ENCODE data around the gene RIMKLA.
A peak's percentile ranks its signal among the peaks of the same experiment; 100 is the strongest.

The RIMKLA gene

GRCh38 chr1:42430286-42431135 is 49.9 kb downstream of the RIMKLA start:
- DNase-seq: no peak

DNA sequence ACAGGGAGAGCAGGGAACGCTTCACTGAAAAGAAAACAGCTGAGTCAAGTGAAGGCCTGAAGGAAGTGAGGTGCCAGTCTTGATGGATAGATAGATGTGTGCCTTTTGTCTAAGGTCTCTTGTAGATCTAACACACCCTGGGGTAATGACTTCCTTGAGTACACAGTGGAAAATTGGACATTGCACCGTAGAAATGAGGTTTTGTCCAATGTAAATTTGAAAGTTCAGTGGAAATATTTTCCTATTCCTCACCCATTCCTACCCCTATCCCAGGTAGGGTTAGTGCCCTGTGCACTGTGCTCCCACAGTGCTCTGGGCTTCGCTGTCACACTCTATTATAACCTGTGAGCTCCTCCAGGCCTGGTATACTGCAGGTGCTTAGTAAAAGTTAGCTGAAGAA is 50.9 kb downstream of the RIMKLA start:
- DNase-seq: no peak

DNA sequence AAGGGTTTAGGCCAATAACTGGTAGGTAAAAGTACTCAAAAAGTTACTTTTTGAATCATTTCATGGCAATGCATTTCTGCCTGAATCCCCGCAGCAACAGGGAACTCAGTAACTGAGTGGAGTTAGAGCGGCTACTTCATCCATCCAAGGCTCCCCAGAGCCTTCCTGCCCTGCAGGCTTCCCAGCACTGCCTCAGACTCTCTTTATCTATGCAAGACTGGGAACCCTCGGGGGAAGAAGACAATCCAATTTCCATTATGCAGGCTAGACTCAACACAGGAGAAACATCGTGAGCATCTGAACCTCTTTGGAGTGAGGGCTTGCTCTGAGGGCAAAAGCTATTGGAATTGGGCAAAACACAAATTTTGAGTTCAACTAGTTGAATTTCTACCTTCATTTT is 52.1 kb downstream of the RIMKLA start:
- no peak for DNase-seq

GRCh38 chr1:42433369-42433768 is 52.8 kb downstream of the RIMKLA start:
- DNase-seq: no peak

DNA sequence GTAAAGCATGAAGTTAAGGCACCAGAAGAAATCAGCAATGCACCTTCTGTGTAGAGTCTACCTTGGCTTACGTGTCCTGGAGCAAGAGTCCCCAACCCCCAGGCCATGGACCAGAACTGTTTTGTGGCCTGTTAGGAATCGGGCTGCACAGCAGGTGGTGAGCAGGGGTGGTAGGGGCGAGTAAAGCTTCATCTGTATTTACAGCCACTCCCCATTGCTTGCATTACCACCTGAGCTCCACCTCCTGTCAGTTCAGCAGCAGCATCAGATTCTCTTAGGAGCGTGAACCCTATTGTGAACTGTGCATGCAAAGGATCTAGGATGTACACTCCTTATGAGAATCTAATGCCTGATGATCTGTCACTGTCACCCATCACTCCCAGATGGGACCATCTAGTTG is 53.7 kb downstream of the RIMKLA start:
- DNase-seq: no peak

- no peak for DNase-seq
These were observed 59.3 kb downstream of the RIMKLA start for GRCh38 chr1:42439940-42440339.

GRCh38 chr1:42442662-42443061 is 62.1 kb downstream of the RIMKLA start:
- DNase-seq: no peak

- no peak for DNase-seq
These were observed 68.7 kb downstream of the RIMKLA start for GRCh38 chr1:42449256-42449655.

DNA sequence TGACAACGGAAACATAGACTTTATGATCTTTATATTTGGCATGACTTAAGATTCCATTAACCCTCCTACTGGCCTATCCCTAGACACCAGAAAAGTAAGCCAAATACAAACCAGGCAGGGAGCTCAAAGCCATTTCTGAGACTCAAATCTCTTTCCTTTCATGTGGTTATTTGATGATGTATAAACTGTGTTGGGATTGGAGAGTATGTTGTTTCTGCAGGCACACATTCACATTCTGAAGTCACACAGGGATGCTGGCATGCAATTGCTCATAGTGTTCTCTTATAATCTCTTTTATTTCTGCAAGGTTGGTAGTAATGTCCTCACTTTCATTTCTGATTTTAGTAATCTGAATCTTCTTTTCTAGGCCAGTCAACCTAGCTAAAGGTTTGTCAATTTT is 69.5 kb downstream of the RIMKLA start:
- DNase-seq: no peak

GRCh38 chr1:42453386-42453785 is 72.8 kb downstream of the RIMKLA start:
- DNase-seq: no peak

- no peak for DNase-seq
These were observed 73.8 kb downstream of the RIMKLA start for GRCh38 chr1:42454403-42454802.

DNA sequence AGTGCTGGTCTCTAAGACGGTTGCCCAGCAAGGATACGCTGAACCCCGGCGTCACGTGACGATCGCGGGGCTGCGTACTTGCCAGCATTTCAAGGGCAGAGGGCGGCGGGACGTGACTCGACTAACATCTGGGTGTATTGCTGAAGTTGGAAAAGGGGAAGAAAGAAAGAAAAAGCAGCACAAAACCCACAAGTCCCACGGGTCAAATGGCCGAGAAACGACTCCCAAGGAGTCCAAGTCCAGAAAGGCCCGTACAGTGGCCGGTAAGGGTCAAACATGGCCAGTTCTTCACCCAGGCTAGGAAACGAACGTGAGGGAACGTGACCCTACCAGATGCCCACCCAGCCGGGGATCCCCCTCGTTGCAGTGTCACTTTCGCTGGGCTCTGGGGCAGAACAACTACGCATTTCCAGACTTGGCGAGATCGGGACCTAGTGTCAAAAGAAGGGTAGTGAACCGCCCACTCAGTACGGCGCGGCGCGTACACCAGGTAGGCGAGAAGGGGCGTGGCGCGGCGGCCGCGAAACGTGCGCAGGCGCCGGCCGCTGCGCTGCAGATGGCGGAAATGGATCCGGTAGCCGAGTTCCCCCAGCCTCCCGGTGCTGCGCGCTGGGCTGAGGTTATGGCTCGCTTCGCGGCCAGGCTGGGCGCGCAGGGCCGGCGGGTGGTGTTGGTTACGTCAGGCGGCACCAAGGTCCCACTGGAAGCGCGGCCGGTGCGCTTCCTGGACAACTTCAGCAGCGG is 75.6 kb downstream of the RIMKLA start, which contains the start of the genes PPCS and ZMYND12:
Gene PPCS (plus strand): TSS at position 534 of the 744 bp plus-strand sequence. CDS start 23 bp downstream, at position 557.
Gene ZMYND12 (minus strand): TSS at position 13 of the 744 bp plus-strand sequence. CDS start 25 bp downstream, outside the sequence.
- peak; percentile 85 for DNase-seq

GRCh38 chr1:42456754-42457089 is 76.1 kb downstream of the RIMKLA start:
- DNase-seq: no peak

- no peak for DNase-seq
These were observed 80.6 kb downstream of the RIMKLA start for GRCh38 chr1:42461196-42461595.

DNA sequence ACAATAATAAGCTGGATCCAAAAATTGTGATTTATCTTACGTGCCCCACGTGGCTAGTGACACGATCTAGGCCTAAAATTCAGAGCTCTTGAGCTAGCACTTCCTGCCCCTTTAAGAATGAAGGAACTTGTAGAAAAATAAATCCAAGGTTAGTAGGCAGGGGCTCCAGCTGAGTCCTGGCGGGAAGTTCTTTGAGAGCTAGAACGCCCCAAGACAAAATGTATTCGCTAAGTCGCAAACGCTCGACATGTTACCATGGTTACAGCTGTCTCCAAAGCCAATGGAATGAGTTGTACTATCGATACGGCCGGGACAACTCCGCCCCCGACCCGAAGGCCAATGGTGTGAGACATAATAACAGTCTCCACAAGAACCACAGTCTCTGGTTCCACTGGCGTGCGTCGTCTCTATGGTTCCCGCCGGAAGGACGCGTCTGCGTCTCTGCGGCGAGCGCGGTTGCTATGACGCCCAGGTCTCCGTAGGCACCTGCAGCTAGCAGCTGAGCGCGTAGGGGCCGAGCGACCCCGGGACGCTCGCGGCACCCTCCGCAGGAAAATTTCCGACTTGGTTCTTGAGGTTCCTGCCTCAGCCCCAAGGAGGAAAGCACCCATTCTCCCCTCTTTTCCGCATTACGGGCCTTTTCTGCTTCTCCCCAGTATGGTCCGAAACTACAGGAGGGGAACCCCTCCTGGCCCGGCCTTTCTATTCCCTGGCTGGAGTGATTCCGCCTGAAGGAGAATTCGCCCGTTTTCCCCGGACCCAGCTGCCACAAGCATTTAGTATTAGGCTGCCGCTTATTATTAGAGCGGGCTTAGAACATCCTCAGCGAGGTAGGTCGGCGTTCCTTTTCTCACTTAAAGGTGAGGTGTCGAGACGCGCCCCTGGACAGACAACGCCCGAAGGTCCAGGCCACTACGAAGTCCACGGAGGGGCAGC is 82.5 kb downstream of the RIMKLA start, which contains the start of gene CCDC30:
Gene CCDC30 (plus strand): TSS at position 459 of the 936 bp plus-strand sequence. CDS start 17,266 bp downstream, outside the sequence.
- peak; percentile 96 for DNase-seq

GRCh38 chr1:42463921-42464320 is 83.3 kb downstream of the RIMKLA start:
- DNase-seq: no peak

DNA sequence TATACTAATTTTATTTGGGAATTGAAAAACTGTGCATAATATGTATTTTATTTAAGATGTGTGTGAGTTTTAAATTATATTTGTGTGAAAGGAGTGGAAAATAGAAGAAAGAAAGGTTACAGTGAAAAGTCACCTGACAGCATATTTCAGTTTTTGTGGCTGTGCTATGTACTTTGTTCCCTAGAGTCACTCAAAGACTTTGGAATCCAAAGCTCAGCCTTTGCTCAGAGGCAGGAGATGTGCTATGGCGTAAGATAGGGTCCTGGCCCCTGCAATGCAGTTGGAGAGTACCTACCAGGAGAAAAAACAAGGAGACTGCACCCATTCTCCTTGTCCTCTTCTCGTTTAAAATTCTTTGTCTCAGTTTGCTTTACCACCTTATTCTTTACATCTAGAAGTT is 85.4 kb downstream of the RIMKLA start:
- no peak for DNase-seq

DNA sequence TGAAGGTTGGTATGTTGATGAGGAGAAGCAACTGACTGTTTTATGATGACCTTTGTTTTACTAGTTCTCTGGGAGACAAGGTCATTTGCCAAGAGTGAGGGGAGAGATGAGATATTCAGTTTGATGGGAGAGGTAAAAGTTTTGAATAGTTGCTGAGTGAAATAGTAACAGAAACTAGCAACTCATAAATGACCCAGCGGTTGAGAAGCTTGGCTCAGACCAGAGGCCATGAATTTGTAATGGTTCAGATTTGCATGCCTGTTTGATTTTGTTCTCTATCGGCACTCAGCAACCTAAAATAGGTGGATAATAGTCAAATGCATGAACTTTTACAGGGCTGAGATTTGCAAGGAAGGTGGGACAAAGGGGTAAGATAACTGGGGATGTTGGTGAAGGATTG is 89.1 kb downstream of the RIMKLA start:
- no peak for DNase-seq
